SU-DHL-6 (cell line): ENCODE results near the gene COL13A1.

Source experiments
- CTCF ChIP-seq: fragments of 200-600 bp; sonication (generic); IDR thresholded peaks from one replicate; pipeline ENCODE4 v1.5.1; 2017; ENCODE audit warnings: antibody characterized with exemption, mild to moderate bottlenecking, low read length, moderate library complexity; ENCODE audit not compliant: insufficient read depth, poor library complexity, severe bottlenecking
- EZH2phosphoT487 ChIP-seq: fragments of 200-600 bp; sonication (generic), shearing (Covaris generic); conservative IDR thresholded peaks from 2 replicates; pipeline ENCODE4 v1.6.1; 2018; ENCODE audit warnings: mild to moderate bottlenecking, antibody characterized with exemption, low read length, moderate library complexity, mixed read lengths

- no peak for TF ChIP-seq CTCF
- TF ChIP-seq EZH2phosphoT487, result no peak
These were observed 37.1 kb downstream of the COL13A1 start for GRCh38 chr10:69838853-69839252.
